Adrenal gland (tissue), 5 donors: ENCODE measurements around the gene LORICRIN.

ENCODE experiments used
- POLR2A ChIP-seq, 2 donors: fragments of 450-650 bp; IDR thresholded peaks; one replicate each; pipeline ENCODE4 v1.6.1; 2017; ENCODE audit warnings: antibody characterized with exemption in 2 of 2, mild to moderate bottlenecking in 2 of 2, moderate library complexity in 1 of 2
- TF ChIP-seq, protein P1 (sequence below), 6 experiments: fragments of 450-650 bp in 4 of 6; fragments of 200-600 bp in 2 of 6; sonication (generic) in 1 of 6; IDR thresholded peaks; 1 replicate in 5 of 6; 2 replicates in 1 of 6; pipeline versions ENCODE4 v1.5.1 to v1.8.0; 2016 to 2021; ENCODE audit warnings: antibody characterized with exemption in 6 of 6, mild to moderate bottlenecking in 2 of 6, moderate library complexity in 1 of 6
- donor health status: DM: no; HTN: no; CAD: no.

- TF ChIP-seq, protein P1, sequence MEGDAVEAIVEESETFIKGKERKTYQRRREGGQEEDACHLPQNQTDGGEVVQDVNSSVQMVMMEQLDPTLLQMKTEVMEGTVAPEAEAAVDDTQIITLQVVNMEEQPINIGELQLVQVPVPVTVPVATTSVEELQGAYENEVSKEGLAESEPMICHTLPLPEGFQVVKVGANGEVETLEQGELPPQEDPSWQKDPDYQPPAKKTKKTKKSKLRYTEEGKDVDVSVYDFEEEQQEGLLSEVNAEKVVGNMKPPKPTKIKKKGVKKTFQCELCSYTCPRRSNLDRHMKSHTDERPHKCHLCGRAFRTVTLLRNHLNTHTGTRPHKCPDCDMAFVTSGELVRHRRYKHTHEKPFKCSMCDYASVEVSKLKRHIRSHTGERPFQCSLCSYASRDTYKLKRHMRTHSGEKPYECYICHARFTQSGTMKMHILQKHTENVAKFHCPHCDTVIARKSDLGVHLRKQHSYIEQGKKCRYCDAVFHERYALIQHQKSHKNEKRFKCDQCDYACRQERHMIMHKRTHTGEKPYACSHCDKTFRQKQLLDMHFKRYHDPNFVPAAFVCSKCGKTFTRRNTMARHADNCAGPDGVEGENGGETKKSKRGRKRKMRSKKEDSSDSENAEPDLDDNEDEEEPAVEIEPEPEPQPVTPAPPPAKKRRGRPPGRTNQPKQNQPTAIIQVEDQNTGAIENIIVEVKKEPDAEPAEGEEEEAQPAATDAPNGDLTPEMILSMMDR (IDR thresholded peaks at IDR 0.05), result no peak
- no peak for TF ChIP-seq POLR2A (IDR thresholded peaks at IDR 0.05)
These were observed 31.0 kb upstream of the LORICRIN start for GRCh38 chr1:153228491-153228890.
